ENCODE measurements around the gene TAS1R3. TPM values are rescaled to one million over a fixed set of nuclear protein-coding genes. Genes with fewer than 3 reads are reported as not detected.
A peak's percentile ranks its signal among the peaks of the same experiment; 100 is the strongest.

Gene TAS1R3
- total and polyA plus RNA-seq, 2 of the 4 experiments (the other 2 are of a cell fraction), result under 0.01 to 0.05 TPM

DNA sequence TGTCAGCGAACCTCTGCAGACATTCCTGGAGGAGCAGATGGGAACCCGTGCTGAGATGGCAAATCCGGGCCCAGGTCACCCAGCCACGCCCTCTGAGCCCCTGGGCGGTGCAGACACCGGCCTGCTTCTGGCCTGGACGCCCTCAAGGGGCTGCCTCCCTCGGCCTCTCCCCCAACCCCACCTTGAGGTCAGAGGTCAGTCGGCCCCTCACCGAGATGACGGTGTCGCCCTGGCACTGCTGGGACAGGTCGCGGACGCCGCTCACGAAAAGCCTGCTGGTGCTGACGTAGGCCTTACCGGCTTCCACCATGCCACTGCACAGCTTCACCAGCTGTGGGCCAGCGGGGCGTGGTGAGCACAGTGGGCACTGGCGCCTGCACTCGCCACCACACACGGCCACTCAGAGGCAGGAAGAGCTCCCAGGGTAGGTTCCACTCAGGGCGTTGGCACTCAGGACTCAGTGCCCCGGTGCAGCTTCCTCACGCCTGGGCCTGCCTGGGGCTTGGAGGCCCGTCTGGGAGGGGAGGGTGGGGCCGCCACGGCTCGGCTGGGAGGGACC, 28.1 kb upstream of the TAS1R3 start:
- H3K56ac ChIP-seq (ENCODE audit: extremely low read depth, insufficient read depth, low read length), result no peak overlapping the region
- no peak overlapping the region for H2BK5ac ChIP-seq (ENCODE audit: low read depth, low read length, poor library complexity, severe bottlenecking)
- no peak overlapping the region for H2BK20ac ChIP-seq (ENCODE audit: low read depth, low read length)
- in situ Hi-C loops (cut with MboI; ENCODE audit: low sequenced_read_pairs) (no loop called here), intact Hi-C loops (cut with micrococcal nuclease) (no loop called here), dilution Hi-C loops (cut with HindIII; ENCODE audit: low sequenced_read_pairs, unreplicated experiment) (no loop called here)
- H3K79me1 ChIP-seq (ENCODE audit: low read depth in 1 of 2, low read length in 2 of 2), result peaks cover 3 to 53% of the 10 kb centered on the region in 2 experiments; a peak in 3 of 4 replicates
- H2BK15ac ChIP-seq (ENCODE audit: low read depth, low read length), result no peak overlapping the region
- no peaks in the 10 kb centered on the region for H3K9me3 ChIP-seq (ENCODE audit: control insufficient read depth, insufficient read depth, low read length)
- H3K4me2 ChIP-seq (ENCODE audit: low read depth, low read length), result no peak overlapping the region
- no peak overlapping the region for H3K4me3 ChIP-seq (ENCODE audit: insufficient read depth, low read depth, low read length)
- no peak overlapping the region for H3K27ac ChIP-seq (ENCODE audit: insufficient read depth, low read length)
- no peak overlapping the region for H3K4ac ChIP-seq (ENCODE audit: low read depth, low read length)
- DNase-seq, result no peak
- no peak overlapping the region for H4K8ac ChIP-seq (ENCODE audit: low read depth in 2 of 2, low read length in 2 of 2)
- BruUV-seq (replicated peaks), result no TSS peak
- WGBS, 2 experiments (ENCODE audit: extremely low coverage in 2 of 2, insufficient read length in 1 of 2), result 93% methylated on average over 14 of the region's 31 CpGs; no CpG with 5 or more reads in 1 of the 2 experiments
- ChIA-PET CTCF (interaction anchor here (0.7 kb wide), 1 partner anchor 27 kb away, joined by 3 read pairs; no protein-coding TSS in a partner anchor), POLR2A (ENCODE audit: unreplicated experiment) (no interaction called here)
- no peak overlapping the region for H3K9ac ChIP-seq (ENCODE audit: low read depth, low read length)
- peak overlapping the region; percentile 15; the same call in 1 of the 2 replicates for H2AK5ac ChIP-seq (ENCODE audit: low read depth, low read length)
- no peak overlapping the region for H4K5ac ChIP-seq (ENCODE audit: low read depth, low read length)
- ATAC-seq (ENCODE audit: low read depth), result no peak
- no peak overlapping the region for H3K23ac ChIP-seq (ENCODE audit: low read depth, low read length)
- H2AFZ ChIP-seq (replicated peaks; ENCODE audit: low read length, poor library complexity), result no peak overlapping the region
- peaks cover 25% of the 10 kb centered on the region for H3K4me1 ChIP-seq (ENCODE audit: control insufficient read depth, insufficient read depth, low read length)
- peaks cover 9% of the 10 kb centered on the region for H3K36me3 ChIP-seq (ENCODE audit: control insufficient read depth, insufficient read depth, low read length)
- H4K91ac ChIP-seq (ENCODE audit: insufficient read depth, low read depth, low read length), result no peak overlapping the region
- peaks cover 56% of the 10 kb centered on the region for H4K20me1 ChIP-seq (ENCODE audit: insufficient read depth, low read length)
- H3K18ac ChIP-seq (ENCODE audit: low read depth, low read length), result no peak overlapping the region
- TF ChIP-seq SMC3 (IDR thresholded peaks at IDR 0.05; ENCODE audit: low read depth, low read length) (no peak), FOS (IDR thresholded peaks at IDR 0.05; ENCODE audit: low read depth, low read length) (no peak), CEBPB (IDR thresholded peaks at IDR 0.05; ENCODE audit: low read depth, low read length) (no peak), CHD1 (IDR thresholded peaks at IDR 0.05; ENCODE audit: low read depth, low read length) (no peak), MAZ (IDR thresholded peaks at IDR 0.05; ENCODE audit: borderline replicate concordance, low read depth, low read length) (no peak), RAD21 (IDR thresholded peaks at IDR 0.05; ENCODE audit: low read length) (no peak), BHLHE40 (IDR thresholded peaks at IDR 0.05; ENCODE audit: low read depth, low read length) (no peak), NFE2L2 (IDR thresholded peaks at IDR 0.05; ENCODE audit: low read depth, low read length) (no peak), RFX5 (IDR thresholded peaks at IDR 0.05; ENCODE audit: low read depth, low read length) (no peak), RCOR1 (IDR thresholded peaks at IDR 0.05; ENCODE audit: insufficient replicate concordance, low read length) (no peak)
- TF ChIP-seq, protein P1, sequence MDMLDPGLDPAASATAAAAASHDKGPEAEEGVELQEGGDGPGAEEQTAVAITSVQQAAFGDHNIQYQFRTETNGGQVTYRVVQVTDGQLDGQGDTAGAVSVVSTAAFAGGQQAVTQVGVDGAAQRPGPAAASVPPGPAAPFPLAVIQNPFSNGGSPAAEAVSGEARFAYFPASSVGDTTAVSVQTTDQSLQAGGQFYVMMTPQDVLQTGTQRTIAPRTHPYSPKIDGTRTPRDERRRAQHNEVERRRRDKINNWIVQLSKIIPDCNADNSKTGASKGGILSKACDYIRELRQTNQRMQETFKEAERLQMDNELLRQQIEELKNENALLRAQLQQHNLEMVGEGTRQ (IDR thresholded peaks at IDR 0.05; ENCODE audit: low read depth, low read length), result no peak
- TF ChIP-seq, protein P2, sequence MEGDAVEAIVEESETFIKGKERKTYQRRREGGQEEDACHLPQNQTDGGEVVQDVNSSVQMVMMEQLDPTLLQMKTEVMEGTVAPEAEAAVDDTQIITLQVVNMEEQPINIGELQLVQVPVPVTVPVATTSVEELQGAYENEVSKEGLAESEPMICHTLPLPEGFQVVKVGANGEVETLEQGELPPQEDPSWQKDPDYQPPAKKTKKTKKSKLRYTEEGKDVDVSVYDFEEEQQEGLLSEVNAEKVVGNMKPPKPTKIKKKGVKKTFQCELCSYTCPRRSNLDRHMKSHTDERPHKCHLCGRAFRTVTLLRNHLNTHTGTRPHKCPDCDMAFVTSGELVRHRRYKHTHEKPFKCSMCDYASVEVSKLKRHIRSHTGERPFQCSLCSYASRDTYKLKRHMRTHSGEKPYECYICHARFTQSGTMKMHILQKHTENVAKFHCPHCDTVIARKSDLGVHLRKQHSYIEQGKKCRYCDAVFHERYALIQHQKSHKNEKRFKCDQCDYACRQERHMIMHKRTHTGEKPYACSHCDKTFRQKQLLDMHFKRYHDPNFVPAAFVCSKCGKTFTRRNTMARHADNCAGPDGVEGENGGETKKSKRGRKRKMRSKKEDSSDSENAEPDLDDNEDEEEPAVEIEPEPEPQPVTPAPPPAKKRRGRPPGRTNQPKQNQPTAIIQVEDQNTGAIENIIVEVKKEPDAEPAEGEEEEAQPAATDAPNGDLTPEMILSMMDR (conservative IDR thresholded peaks at IDR 0.05; ENCODE audit: low read depth, low read length), result no peak
- H3K9me1 ChIP-seq (ENCODE audit: insufficient read depth, low read length), result peaks cover 3% of the 10 kb centered on the region
- no peak overlapping the region for H3K14ac ChIP-seq (replicated peaks; ENCODE audit: low read depth, low read length)
- H2BK120ac ChIP-seq (ENCODE audit: low read depth, low read length), result no peak overlapping the region
- peak overlapping the region; percentile 76 for H2AK9ac ChIP-seq (replicated peaks; ENCODE audit: low read depth, low read length, poor library complexity)
- H3K27me3 ChIP-seq (ENCODE audit: control insufficient read depth, insufficient read depth, low read length), result no peaks in the 10 kb centered on the region
